HG03457 (cell line): ENCODE data around the gene NFATC4.
"Not testable (repeated sequence)": the region's sequence is repeated elsewhere in the genome, so short reads cannot be mapped to it uniquely, and the experiment has no call there.

ENCODE experiments used
- ATAC-seq: cut with Tn5 transposase; IDR thresholded peaks from one replicate; pipeline ENCODE4 v1.9.1; 2021; ENCODE audit warnings: moderate number of reproducible peaks; ENCODE audit not compliant: unreplicated experiment

The NFATC4 gene

GRCh38 chr14:24367514-24368211 lies at the start of gene NFATC4:
Gene NFATC4, plus strand, starts transcription at chr14:24368184. Its CDS starts 157 bp downstream, at chr14:24368341.
- ATAC-seq = peak; percentile 15

- ATAC-seq = no peak
Observed at GRCh38 chr14:24321212-24321975, 46.6 kb upstream of the NFATC4 start.

GRCh38 chr14:24322672-24323071 lies 45.3 kb upstream of the NFATC4 start:
- ATAC-seq = no peak

- no peak for ATAC-seq
Observed at GRCh38 chr14:24323341-24323740, 44.6 kb upstream of the NFATC4 start.

GRCh38 chr14:24324024-24324423 lies 44.0 kb upstream of the NFATC4 start:
- no peak for ATAC-seq

DNA sequence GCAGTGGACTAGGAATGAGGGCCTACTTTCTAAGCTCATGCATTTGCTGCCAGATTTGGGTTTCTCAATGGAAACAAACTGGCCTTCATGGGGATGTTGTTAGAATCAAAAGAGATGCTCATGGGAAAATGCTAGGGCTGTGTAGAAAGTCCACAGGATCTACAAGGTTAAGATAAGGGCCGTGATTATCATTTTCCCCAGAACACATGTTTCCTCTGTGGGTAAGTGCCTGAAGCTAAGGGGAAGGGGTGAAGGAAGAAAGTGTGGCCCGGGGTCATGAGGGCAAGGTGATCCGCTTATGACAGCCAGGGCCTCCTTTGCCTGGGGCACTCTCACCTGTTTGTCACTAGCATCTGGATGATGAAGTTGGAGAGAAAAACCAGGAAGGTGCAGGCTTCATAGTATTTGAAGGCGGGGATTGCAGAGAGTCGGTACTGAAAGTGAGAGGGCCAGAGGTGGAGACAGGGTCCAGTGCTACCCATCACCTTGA lies 42.9 kb upstream of the NFATC4 start:
- ATAC-seq = no peak

GRCh38 chr14:24325963-24326362 lies 42.0 kb upstream of the NFATC4 start:
- ATAC-seq = no peak

DNA sequence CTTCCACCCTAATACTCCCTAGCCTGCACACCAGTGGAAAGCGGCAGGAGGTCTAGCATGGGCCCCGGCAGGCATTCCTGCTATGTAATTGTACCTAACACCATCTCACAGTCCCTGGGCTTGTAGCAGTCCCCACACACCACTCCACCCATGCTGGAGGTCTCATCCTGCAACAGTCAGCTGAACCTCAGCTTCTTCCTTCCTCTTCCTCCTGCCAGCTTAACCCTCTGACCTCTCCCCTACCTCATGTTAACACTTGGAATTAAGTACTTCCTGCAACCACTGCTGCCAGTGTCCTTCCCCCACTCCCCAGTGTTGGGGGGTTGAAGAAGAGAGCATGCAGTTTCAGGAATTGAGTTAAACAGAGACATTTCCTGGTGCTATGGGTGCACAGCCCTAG lies 40.7 kb upstream of the NFATC4 start:
- ATAC-seq = no peak

DNA sequence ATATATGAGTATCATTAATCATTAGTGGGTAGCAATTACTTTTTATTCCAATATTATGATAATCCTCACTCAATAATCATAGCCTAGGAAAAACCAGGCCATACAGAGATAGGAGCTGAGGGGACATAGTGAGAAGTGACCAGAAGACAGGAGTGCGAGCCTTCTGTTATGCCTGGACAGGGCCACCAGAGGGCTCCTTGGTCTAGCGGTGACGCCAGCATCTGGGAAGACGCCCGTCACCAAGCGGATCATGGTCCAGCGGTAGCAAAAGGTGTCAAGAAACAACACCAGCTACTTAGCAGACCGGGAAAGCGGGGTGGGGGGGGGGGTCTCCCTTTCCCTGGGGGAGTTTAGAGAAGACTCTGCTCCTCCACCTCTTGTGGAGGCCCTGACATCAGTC lies 40.1 kb upstream of the NFATC4 start:
- not testable (repeated sequence) for ATAC-seq

DNA sequence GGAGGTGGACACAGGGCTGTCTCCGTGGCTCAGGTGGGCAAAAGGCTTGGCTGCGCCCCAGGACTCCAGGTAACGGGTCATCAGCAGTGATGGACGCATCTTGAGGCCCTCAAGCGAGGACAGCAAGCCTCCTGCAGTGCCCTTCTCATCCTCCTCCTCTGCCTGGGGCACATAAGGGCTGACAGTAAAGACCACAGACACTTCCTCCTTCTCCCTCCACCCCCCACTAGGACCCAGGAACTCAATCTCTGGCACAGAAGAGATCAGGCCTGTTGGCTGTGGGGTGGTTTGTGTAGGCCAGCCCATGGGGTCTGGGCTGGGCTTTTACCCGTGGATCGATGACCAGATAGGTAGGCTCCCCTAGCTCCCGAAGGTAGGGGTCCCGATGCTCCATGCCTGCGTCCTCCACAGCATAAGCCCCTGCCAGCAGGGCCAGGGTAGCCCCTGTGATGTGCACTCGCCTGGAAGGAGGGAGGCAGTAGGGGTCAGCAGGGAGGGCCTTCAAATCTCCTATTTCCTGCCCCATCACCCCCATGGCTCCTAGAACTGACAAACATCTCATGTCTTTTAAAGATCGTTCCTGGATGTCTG lies 38.8 kb upstream of the NFATC4 start:
- no peak for ATAC-seq

DNA sequence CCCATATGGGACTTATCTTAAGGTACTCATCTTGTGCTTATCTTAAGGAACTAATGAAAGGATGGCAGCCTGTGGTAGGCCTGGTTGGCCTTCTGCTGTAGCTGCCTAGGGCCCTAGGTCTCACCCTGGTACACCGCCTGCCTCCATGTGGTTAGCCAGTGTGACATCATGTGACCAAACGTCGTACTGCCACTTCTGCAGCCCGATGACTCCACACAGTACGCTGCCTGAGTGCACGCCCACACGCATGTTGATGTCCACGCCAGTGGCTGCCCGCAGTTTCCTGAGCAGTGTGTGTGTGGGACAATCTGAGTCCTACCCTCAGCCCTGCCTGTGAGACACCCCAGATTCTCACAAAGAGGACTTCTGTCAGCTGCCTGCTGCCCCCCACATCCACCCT lies 38.2 kb upstream of the NFATC4 start:
- no peak for ATAC-seq

- no peak for ATAC-seq
Observed at GRCh38 chr14:24330973-24331674, 36.9 kb upstream of the NFATC4 start.

DNA sequence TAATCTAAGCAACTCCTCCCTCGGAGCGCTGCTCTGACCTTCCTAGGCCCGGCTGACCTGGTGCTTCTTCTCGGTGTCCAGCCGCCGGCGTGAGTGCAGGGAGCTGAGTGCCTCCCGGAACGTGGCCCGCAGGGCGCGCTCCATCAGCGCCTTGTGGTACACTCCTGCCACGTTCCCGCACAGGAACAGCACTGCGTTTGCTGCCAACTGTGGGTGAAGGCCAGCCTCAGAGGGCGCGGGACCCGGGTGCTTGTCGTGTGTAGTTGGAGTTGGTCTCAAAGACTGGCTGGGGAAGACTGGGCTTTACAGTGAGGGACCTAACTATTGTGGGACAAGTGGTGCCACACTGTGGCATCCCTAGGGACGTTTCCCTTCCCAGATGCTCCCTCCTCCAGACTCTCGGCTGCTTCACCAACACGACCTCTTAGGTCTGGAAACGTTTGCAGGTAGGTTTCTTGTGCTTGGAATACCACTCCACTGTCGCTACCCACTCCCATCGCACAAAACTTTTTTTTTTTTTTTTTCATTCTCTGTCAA lies 36.2 kb upstream of the NFATC4 start:
- no peak for ATAC-seq

GRCh38 chr14:24332268-24332993 lies 35.6 kb upstream of the NFATC4 start:
- ATAC-seq = peak; percentile 82

DNA sequence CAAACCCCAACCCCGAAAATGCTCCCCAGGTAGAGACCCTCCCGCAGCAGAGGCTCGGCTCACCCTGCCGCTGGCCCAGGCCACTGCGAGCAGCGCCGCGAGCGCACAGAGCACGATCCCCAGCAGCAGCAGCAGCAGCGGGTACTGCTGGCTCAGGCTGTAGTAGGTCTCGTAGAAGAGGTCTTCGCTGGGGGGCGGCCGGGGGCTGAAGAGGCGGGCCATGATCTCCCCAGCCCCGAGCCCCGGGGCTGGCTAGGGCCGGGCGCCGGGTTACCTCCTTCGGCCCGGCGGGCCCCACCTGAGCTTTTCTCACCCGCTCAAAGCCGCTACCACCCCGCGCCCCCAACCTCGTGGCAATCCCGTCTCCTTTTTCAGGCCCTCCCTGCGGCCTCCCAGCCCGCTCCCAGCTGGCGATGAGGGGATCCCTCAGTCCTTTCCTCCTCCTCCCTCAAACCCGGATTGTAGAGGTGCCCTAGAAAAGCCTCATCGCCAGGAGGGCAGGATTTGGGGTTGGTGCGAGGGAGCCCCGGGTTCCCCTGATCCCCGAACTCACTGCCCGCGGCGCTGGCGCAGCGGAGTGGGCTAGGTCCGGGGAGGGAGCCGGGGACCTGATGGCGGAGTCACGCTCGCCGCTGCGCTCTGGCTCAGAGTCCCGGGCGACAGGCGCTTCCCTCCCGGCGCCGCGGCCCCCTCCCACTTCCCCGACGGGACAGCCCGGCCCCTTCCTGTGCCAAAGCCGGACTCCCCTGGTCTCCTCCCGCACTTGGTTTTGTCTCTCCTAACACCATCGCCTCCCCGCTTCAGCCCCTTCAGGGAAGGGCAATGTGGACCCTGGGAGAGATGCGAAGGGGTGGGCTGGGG lies 33.3 kb upstream of the NFATC4 start, which contains the start of gene ADCY4:
TSS of gene ADCY4 (minus strand) at position 641 of the 861 bp plus-strand sequence. CDS start at position 222, 419 bp downstream.
- ATAC-seq = no peak

GRCh38 chr14:24335461-24336171 lies 32.4 kb upstream of the NFATC4 start:
- ATAC-seq = no peak

- ATAC-seq = no peak
Observed at GRCh38 chr14:24337144-24337823, 30.7 kb upstream of the NFATC4 start.

DNA sequence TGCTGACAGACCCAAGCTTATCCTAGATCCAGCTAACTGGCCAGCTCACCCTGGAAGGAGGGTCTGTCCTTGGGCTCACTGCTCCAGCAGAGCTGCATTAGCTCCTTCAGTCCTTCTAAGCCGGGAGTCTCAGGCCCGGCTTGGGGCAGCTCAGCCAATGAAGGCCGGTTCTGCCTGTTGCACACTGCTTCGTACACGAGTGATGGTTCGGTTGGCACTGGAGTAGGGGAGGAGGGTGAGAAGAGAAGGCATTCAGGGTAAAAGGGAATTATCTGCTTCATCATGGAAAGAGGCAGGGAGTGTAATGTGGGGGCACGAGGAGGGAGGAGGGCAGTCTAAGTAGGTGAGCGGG lies 30.2 kb upstream of the NFATC4 start:
- no peak for ATAC-seq
